Esophagus muscularis mucosa (tissue), 4 donors: ENCODE data around the gene PZP.

Experiments used
- EP300 ChIP-seq: sonication (generic); formaldehyde crosslinking; IDR thresholded peaks from one replicate; pipeline ENCODE4 v1.6.1; 2017; ENCODE audit warnings: antibody characterized with exemption
- POLR2A ChIP-seq: fragments of 450-650 bp; IDR thresholded peaks from one replicate; pipeline ENCODE4 v1.6.1; 2017; ENCODE audit warnings: antibody characterized with exemption, moderate library complexity, mild to moderate bottlenecking, low read depth
- TF ChIP-seq, protein P1 (sequence below), 3 experiments: fragments of 200-600 bp in 2 of 3; fragments of 450-650 bp in 1 of 3; sonication (generic) in 2 of 3; IDR thresholded peaks; one replicate each; pipeline ENCODE4 v1.5.1; 2017 to 2019; ENCODE audit warnings: antibody characterized with exemption in 3 of 3, mild to moderate bottlenecking in 2 of 3, moderate library complexity in 1 of 3

DNA sequence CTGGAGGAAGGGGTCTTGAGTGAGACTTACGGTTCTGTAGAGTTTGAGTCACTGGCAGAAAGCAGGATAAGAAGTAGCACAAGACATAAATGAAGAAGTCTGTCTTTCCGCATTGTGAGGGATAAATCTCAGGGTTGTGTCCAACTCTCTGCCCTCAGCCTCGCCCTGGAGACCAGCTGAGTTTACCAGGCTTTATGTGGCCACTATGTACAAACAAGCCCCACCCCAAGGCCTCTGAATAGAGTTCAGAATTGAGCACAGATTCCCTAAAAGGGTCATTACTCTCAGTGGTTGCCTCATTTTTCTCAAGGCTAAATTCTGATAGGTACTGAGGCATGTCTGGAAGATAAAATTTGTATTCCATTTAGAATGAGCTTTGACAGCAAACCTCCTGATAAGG, at the start of gene PZP:
- TF ChIP-seq, protein P1, sequence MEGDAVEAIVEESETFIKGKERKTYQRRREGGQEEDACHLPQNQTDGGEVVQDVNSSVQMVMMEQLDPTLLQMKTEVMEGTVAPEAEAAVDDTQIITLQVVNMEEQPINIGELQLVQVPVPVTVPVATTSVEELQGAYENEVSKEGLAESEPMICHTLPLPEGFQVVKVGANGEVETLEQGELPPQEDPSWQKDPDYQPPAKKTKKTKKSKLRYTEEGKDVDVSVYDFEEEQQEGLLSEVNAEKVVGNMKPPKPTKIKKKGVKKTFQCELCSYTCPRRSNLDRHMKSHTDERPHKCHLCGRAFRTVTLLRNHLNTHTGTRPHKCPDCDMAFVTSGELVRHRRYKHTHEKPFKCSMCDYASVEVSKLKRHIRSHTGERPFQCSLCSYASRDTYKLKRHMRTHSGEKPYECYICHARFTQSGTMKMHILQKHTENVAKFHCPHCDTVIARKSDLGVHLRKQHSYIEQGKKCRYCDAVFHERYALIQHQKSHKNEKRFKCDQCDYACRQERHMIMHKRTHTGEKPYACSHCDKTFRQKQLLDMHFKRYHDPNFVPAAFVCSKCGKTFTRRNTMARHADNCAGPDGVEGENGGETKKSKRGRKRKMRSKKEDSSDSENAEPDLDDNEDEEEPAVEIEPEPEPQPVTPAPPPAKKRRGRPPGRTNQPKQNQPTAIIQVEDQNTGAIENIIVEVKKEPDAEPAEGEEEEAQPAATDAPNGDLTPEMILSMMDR (IDR thresholded peaks at IDR 0.05) = no peak
- TF ChIP-seq POLR2A = no peak
- no peak for TF ChIP-seq EP300
